ENCODE measurements around the gene KCNG3.
A peak's percentile ranks its signal among the peaks of the same experiment; 100 is the strongest.

The KCNG3 gene, protein sequence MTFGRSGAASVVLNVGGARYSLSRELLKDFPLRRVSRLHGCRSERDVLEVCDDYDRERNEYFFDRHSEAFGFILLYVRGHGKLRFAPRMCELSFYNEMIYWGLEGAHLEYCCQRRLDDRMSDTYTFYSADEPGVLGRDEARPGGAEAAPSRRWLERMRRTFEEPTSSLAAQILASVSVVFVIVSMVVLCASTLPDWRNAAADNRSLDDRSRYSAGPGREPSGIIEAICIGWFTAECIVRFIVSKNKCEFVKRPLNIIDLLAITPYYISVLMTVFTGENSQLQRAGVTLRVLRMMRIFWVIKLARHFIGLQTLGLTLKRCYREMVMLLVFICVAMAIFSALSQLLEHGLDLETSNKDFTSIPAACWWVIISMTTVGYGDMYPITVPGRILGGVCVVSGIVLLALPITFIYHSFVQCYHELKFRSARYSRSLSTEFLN

DNA sequence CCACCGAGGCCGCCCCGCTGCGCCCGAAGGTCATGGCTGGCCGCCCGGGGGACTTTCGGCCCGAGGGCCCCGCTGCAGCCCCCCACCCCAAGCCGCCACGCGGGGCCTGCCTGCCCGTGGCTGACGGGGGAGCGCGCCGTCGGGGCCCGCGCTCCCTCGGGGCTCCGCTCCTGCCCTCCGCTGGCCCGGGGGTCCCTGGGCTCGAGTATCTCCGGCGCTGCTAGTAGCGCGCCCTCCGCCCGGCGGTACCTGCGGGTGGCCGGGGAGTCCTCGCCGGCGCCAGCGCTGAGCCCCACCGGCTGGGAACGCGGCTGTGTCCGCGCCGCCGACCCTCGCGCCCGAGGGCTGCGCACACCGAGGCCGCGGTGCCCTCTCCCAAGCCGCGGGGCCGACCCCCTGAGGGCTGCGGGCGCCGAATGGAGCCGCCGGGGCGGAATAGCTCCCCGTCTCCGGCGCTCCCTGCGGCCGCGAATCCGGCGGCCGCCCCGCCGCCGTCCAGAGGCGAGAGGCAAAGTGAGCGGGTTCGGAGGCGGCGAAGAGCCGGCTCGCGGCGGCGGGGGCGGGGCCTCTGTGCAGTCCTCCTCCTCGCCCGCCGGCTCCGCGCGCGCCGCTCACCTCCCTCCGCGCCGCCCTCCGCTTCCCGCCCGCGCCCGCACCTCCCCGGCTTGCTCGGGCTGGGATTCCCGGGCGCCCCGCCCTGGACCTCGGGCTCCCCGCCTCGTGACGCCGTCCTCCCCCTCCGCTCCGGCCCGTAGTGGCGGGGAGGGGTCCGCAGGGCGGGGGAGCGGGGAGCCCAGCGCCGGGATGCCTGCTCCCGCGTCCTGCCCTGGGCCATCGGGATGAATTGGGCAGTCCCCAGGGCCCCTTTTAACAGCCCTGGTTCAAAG lies at the start of gene KCNG3:
TSS of gene KCNG3 (minus strand) at position 515 of the 887 bp plus-strand sequence. CDS start at position 34, 481 bp downstream.
- DNase-seq, result peak; percentile 30

DNA sequence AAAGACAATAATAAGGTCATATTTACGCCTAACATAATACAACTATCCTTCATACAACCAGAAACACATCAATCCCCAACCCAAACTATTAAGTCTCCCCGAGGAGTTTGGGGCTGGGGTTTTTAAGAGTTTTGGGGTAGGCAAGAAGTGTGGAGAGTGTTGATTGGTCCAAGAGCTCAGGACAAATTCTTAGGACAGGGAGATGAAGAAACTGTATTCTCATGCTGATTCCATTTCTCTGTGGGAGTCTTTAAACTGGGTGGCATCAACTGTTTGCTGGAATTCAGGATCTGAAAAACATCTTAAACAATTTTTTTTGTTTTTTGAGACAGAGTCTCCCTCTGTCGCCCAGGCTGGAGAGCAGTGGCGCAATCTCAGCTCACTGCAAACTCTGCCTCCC lies 49.1 kb upstream of the KCNG3 start:
- no peak for DNase-seq

DNA sequence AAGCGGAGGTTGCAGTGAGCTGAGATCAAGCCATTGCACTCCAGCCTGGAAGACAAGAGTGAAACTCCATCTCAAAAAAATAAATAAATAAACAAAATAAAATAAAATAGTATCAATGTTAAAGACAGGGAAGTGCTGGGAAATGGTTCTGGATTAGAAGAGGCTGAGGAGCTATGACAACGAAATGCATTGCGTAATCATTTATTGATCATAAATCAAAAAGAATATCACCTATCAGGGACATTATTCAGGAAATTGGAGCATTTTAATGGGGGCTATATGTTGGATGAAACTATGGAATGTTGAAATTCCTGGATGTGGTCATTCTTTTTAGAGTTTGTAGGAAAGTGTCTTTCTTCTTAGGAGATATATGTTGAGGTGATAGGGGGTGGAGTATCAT lies 43.7 kb upstream of the KCNG3 start:
- no peak for DNase-seq

DNA sequence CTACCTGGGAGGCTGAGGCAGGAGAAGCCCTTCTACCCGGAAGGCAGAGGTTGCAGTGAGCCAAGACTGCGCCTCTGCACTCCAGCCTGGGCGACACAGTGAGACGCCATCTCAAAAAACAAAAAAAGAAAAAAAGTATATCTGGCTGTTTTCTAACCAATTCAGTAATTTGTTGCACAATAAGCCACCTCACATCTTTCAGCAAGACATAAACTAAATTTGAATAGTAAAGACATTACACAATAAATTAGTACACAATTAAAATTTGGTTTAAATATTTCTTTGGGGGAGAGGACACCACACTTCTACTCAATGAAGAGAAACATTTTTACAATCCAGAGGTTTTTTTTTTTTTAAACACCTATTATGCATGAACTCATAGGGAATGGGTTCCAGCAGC lies 38.6 kb upstream of the KCNG3 start:
- DNase-seq, result no peak

DNA sequence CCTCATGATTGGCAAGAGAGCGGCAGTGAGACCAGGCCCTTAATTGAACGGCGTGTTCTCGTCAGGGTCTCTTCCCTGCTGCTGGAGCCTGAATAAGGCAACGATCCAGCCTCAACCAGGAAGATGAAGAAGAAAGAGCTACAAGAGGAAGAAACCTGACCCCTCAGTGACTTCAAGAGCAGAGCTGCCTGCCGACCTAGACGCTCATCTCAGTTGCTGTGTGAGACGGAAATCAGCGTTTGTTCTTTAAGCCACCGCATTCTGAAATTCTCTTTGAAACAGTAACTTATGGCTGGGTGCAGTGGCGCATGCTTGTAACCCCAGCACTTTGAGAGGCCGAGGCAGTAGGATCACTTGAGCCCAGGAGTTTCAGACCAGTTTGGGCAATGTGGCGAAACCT lies 29.6 kb upstream of the KCNG3 start:
- DNase-seq, result no peak

DNA sequence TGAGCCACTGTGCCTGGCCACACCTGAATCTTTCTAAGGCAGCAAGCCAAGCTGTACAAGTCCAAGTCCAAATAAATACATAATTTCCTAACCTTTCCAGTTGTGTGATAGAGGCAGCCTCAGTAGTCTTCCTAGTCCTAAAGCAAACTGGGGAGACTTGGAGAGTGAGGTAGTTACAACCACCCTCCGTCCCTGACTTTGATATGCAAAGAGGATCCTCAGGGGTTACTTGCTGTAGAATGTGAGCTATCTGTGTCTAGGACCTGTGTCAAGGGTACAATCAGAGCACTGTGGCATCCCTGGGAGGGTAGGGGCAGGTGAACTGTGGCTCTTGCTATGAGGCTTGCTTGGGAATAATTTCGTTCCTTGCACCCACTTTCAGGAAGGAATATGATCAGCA lies 28.3 kb upstream of the KCNG3 start:
- no peak for DNase-seq

DNA sequence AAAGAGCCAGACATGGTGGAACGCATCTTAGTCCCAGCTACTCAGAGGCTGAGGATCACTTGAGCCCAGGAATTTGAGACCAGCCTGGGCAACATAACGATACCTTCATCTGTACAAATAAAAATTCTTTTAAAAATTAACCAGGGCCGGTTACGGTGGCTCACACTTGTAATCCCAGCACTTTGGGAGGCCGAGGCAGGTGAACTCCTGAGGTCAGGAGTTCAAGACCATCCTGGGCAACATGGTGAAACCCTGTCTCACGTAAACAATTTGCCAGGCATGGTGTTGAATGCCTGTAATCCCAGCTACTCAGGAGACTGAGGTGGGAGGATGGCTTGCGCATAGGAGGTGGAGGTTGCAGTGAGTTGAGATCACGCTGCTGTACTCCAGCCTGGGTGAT lies 25.8 kb upstream of the KCNG3 start:
- DNase-seq, result no peak

DNA sequence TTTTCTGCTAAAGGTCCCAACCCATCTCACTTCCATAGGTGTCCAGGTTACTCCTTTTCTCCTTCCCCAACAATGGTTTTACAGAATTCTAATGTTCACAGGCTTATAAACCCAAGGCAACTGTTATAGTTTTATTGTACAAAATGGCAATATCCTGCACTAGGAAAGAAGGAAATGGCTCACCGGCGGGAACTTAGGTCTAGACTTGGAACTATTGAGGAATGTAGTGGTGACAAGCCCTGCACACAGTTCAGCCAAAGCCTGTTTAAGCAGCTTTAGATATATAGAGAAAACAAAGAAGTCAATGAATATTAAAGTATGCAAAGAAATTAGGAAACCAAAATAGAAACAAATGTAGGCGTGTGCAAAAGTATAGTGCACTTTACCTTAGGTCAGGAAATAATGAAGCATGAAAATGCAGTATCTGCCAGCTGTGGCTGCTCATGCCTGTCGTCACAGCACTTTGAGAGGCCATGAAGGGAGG lies 22.7 kb upstream of the KCNG3 start:
- DNase-seq, result no peak

DNA sequence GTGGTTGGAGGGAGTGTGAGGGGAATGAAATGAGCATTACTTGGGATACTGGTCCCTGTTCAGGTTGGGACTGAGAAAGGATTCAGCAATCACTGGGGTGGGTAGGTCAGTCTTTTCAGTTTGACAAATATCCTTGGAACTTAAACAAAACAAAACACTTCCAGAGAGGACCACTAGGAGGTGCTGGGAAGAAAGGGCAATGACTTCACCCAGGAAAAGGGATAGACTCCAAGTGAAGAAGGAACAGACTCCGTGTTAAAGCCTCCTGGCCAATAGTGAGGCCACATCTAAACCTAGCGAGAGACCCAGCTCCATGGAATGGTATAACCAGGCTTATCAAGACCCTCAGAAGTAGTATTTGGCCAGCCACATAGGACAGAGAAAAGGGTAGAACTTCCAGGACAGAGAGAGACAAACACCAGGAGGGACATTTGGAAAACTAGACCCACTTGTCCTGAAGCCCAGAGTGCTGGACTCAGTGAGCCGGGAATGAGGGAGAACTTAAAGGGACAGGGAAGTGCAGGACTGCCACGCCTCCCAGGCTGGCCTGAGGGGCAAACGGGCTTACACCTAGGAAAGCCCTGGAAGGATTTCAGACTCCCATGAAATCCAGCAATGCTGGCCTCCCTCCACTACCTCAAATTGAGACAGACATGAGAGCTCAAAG lies 19.6 kb upstream of the KCNG3 start:
- DNase-seq, result no peak

DNA sequence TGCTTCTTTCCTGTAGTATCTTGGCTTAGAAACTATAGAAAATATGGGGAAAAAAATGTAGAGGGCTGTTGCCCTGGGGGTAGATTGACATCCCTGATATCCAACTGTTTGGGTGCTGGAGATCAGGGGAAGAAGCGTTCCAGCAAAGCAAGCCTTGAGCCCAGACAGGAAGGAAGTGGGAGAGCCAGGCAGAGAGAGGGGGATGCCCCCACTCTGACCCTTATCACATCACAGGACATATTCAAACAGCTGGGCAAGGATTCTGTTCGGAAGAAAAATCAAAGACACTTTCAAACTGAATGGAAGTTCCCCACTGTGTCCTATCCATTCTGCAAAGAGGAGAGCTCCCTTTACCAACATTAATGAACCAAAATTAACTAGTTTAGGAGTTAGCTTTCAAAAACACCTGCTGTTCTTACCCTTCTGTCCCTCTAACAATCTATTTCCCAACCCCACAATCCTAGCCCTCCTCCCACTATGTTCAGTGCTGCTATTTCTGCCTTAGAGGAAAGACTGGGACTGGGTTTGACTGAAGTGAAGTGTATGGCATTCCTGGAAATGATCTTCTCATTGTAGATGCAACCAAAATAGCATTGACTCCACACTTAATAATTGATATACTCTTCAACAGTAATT lies 16.9 kb upstream of the KCNG3 start:
- DNase-seq, result no peak

DNA sequence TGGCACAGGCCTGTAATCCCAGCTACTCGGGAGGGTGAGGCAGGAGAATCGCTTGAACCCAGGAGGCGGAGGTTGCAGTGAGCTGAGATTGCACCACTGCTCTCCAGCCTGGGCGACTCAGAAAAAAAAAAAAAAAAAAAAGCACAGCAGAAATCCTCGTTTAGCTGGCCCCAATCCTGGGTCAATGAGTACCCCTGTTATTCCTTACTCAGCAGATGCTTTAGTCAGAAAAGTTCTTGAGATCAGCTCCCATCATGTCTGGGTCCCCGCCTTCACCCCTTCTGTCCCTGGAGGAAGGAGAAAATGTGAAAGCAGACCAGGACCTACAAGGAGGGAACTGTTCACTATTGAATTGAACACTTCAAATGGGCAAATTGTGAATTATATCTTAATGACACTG lies 16.4 kb upstream of the KCNG3 start:
- no peak for DNase-seq

DNA sequence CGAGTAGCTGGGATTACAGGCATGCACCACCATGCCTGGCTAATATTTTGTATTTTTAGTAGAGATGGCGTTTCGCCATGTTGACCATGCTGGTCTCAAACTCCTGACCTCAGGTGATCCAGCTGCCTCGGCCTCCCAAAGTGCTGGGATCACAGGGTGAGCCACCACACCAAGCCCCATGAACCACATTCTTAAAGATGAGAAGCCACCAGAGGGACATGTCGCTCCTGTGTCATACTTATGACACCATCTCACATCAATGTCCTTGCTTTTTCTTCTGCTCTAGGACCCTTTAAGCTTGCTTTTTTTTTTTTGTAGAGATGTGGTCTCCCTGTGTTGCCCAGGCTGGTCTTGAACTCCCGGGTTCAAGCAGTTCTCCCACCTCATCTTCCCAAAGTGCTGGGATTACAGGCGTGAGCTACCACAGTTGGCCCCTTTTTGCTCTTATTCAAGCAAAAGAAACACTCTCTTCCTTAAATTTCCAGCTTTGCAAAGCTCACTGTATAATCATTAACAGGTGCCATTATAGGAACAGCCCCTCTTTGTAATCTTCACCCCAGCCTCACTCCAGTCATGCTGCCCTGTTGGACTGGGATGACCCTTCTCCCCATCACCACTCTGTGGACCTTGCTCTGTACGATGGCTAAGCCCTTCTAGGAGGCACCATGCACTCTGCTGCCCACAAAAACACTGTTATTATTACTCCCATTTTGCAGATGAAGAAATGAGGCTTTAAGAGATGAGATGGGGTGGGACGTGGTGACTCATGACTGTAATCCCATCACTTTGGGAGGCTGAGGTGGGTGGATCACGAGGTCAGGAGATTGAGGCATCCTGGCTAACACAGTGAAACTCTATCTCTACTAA lies 10.8 kb upstream of the KCNG3 start:
- DNase-seq, result no peak

DNA sequence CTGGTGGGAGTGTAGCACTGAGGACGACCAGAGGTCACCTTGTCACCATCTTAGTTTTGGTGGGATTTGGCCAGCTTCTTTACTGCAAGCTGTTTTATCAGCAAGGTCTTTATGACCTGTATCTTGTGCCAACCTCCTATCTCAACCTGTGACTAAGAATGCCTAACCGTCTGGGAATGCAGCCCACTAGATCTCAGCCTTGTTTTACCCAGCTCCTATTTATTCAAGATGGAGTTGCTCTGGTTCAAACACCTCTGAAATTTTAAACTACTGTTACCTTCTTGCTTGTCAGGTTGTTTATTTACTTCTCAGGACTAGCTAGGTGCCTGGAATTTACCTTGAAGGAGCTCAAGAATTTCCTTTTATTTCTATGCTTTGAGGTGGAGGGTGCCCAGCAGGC lies 9.5 kb upstream of the KCNG3 start:
- DNase-seq, result no peak

DNA sequence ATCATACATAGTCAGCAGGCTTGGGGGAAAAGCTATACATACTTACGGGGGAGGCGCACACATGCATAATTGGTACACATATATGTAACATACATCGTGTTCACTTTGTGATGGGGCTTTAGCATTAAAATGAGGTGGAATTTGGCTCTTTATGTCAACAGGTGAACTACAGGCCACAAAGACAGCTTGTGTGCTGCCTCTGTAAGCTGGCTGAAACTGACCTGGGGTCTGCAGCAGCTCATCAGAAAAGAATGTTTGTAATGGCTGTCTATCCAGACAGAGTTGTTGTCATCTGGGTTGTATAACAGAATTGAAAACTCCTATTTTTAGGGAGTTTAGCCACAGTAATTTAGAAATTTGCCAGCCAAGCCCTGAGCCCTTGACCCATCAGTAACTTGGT lies 4.7 kb upstream of the KCNG3 start:
- no peak for DNase-seq

DNA sequence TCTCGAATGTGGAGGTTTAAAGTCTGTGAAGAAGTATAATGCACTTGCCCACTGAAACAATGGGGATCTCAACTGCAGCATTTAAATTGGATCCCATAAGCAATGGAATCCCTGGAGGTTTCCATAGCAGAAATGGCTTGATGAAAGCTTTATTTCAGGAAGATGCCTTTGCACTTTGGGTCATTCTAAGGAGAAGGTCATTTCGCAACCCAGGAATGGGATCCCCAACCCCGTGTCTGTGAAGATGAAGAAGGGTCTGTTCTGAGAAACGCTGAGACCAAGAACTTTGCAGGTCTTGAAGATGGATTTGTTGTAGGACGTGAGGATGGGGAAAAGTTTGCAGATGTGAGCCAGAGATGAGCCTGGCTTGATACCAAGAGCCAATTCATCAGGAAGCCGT lies 1.8 kb upstream of the KCNG3 start:
- DNase-seq, result no peak

DNA sequence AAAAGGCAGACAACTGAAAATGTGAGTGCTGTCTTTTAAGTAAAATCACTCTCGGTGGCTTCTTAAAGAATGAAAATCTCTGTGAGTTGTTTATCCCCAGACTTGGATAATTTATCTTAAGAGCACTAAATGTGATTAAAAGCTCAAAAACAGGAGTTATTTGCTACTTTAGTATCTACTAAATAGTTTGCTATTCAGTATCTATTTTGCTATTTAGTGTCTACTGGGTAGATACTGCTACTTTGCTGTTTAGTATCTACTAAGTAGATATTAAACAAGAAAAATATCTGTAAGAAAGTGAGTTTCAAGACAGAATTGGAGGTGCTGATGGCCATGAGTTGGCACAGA lies 1.4 kb upstream of the KCNG3 start:
- DNase-seq, result no peak

DNA sequence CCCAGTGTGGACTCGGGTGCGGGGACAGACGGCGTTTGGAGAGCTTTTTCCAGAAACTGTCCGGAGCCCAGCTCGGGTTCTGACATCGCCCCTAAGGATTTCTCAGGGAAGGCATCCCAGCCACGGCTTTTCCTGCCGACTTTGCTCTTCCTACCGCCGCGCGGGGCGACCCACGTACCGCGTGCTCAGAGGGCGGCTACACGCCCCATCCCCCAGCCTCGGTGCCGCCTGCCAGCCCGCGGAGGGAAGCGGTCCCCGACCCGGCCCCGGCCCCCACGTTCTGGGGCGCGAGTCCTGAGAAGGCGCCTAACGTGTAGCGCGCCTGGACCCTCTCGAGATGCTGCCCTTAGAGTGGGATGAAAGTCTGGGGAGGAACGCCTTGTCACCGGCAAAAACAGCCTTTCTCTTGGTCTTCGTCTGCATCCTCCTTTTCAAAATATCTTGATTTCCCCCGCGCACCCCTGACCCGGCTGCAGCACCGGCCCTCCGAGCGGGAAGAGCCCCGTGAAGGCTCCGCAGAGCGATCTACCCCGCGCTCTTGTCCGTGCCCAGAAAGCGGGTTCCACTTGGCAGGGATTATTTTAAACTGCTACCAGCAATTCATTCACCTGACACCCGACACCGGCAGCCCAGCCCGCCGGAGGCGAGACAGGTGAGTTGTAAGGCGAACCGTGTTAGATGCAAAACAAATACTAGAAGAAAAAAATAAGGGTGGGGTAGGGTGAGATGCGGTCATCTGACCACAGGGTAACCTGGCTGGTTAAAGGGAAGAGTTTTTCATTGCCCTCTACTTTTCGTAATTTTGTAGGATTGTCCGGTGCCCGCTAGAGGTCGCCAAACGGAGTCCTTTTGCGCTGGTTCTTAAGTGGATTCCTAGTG lies 812 bp upstream of the KCNG3 start:
- peak; percentile 61 for DNase-seq

DNA sequence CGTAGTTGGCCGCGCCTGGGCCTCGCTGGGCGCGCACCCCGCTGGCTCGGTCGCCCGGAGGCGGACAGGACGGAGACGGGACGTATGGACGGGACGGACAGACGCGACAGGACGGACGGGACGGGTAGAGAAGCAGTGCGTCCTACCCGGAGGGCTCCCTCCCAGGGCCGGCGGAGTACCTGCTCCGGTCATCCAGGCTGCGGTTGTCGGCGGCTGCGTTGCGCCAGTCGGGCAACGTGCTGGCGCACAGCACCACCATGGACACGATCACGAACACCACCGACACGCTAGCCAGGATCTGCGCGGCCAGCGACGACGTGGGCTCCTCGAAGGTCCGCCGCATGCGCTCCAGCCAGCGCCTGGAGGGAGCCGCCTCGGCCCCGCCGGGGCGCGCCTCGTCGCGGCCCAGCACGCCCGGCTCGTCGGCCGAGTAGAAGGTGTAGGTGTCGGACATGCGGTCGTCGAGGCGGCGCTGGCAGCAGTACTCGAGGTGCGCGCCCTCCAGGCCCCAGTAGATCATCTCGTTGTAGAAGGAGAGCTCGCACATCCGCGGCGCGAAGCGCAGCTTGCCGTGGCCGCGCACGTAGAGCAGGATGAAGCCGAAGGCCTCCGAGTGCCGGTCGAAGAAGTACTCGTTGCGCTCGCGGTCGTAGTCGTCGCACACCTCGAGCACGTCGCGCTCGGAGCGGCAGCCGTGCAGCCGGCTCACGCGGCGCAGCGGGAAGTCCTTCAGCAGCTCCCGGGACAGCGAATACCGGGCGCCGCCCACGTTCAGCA lies 903 bp downstream of the KCNG3 start:
- no peak for DNase-seq

DNA sequence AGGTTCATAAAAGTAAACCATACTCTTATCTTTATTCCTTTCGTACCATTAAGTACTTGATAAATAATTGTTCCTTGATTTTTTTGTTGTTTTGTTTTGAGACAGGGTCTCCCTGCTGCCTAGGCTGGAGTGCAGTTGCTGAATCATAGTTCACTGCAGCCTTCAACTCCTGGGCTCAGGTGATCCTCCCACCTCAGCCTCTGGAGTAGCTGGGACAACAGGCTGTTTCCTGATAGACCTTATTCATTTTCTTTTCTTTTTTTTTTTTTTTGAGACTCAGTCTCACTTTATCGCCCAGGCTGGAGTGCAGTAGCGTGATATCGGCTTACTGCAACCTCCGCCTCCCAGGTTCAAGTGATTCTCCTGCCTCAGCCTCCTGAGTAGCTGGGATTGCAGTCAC lies 5.5 kb downstream of the KCNG3 start:
- no peak for DNase-seq
